ENCODE results near the gene IFT81.
"Not testable (repeated sequence)": the region's sequence is repeated elsewhere in the genome, so short reads cannot be mapped to it uniquely, and the experiment has no call there.

Gene IFT81

GRCh38 chr12:110199339-110200123, 75.4 kb downstream of the IFT81 start:
- DNase-seq (ENCODE audit: low read depth), result peak; percentile 75
- H3K4me3 ChIP-seq (ENCODE audit: control insufficient read depth, low read depth, low read length), result no peak overlapping the region
- no peak for TF ChIP-seq CTCF (conservative IDR thresholded peaks at IDR 0.05; ENCODE audit: control insufficient read depth, insufficient read depth, low read depth, low read length)

DNA sequence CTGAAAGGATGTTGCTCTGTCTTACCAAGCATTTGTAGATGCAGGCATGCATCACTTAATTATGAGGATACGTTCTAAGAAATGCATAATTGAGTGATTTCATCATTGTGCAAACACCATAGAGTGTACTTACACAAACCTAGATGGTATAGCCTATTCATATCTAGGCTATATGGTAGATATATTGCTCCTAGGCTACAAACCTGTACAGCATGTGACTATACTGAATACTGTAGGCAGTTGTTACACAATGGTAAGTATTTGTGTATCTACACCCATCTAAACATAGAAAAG, 75.9 kb downstream of the IFT81 start:
- H3K4me3 ChIP-seq (ENCODE audit: control insufficient read depth, low read depth, low read length), result no peak overlapping the region
- TF ChIP-seq CTCF (conservative IDR thresholded peaks at IDR 0.05; ENCODE audit: control insufficient read depth, insufficient read depth, low read depth, low read length), result no peak
- DNase-seq (ENCODE audit: low read depth), result peak; percentile 23

DNA sequence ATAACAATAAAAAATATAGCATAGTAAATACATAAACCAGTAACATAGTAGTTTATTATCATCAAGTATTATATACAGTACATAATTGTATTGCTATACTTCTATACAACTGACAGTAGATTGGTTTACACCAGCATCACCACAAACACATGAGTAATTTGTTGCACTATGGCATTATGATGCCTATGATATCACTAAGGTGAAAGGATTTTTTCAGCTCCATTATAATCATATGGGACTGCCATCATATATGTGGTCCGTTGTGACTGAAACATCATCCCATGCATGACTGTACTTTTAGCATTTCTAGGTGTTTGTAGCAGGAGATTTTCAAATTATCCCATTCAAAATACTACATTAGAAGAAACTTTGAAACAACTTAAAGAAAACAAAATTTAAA, 77.8 kb downstream of the IFT81 start:
- TF ChIP-seq CTCF (conservative IDR thresholded peaks at IDR 0.05; ENCODE audit: control insufficient read depth, insufficient read depth, low read depth, low read length), result no peak
- H3K4me3 ChIP-seq (ENCODE audit: control insufficient read depth, low read depth, low read length), result no peak overlapping the region
- DNase-seq (ENCODE audit: low read depth), result no peak

- no peak for DNase-seq (ENCODE audit: low read depth)
- TF ChIP-seq CTCF (conservative IDR thresholded peaks at IDR 0.05; ENCODE audit: control insufficient read depth, insufficient read depth, low read depth, low read length), result no peak
- H3K4me3 ChIP-seq (ENCODE audit: control insufficient read depth, low read depth, low read length), result no peak overlapping the region
Measured at GRCh38 chr12:110203546-110203945, 79.4 kb downstream of the IFT81 start.

DNA sequence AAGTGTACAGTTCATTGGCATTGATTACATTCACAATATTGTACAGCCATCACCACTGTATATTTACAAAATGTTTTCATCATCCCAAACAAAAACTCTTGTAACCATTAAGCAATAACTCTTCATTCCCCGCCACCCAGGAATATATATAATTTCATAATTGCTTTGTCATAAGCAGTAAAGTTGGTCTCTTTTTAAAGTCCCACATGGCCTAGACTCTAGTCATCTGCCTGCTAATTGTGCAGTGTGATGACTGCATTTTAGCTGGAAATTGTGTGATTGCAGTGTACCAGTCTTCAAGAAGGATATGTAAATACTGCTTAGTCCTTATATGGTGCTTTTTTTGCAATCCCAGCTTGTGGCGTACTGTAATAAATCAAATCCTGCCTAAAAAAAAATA, 81.8 kb downstream of the IFT81 start:
- no peak for TF ChIP-seq CTCF (conservative IDR thresholded peaks at IDR 0.05; ENCODE audit: control insufficient read depth, insufficient read depth, low read depth, low read length)
- H3K4me3 ChIP-seq (ENCODE audit: control insufficient read depth, low read depth, low read length), result no peak overlapping the region
- DNase-seq (ENCODE audit: low read depth), result no peak

DNA sequence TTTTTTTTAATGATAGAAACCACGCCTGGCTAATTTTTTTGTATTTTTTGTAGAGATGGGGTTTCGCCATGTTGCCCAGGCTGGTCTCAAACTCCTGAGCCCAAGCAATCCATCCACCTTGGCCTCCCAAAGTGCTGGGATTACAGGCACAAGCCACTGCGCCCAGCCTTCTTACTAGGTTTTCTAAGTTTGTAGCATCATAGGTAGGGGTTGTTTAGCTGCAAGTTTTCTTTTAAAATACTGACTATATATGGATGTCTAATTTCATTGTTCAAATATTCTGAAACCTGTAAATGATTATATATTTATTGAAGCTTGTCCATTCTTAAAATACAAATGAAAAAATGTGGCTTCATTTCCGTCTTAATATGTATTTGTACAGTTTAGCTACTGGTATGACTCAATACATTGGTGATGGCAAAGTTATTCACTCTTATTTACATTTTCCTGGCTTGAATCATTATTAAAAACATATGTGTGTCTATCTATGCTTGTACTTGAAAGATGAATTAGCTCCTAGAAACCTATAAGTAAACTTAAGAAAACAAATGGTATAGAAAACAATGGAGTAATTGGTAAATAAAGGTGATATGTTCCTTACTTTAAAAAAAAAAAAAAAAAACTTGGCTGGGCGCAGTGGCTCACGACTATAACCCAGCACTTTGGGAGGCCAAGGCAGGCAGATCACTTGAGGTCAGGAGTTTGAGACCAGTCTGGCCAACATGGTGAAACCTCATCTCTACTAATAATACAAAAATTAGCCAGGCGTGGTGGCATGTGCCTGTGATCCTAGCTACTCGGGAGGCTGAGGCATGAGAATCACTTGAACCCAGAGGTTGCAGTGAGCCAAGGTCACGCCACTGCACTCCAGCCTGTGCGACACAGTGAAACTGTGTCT, 87.7 kb downstream of the IFT81 start:
- peak; percentile 92 for DNase-seq (ENCODE audit: low read depth)
- H3K4me3 ChIP-seq (ENCODE audit: control insufficient read depth, low read depth, low read length), result not testable (repeated sequence)

GRCh38 chr12:110217996-110218674, 94.0 kb downstream of the IFT81 start:
- TF ChIP-seq CTCF (conservative IDR thresholded peaks at IDR 0.05; ENCODE audit: control insufficient read depth, insufficient read depth, low read depth, low read length), result no peak
- DNase-seq (ENCODE audit: low read depth), result no peak
- H3K4me3 ChIP-seq (ENCODE audit: control insufficient read depth, low read depth, low read length), result no peak overlapping the region

Data from fibroblast of mammary gland (primary cell).